Measurements from ENCODE around the gene ELMO1.

The ELMO1 gene

DNA sequence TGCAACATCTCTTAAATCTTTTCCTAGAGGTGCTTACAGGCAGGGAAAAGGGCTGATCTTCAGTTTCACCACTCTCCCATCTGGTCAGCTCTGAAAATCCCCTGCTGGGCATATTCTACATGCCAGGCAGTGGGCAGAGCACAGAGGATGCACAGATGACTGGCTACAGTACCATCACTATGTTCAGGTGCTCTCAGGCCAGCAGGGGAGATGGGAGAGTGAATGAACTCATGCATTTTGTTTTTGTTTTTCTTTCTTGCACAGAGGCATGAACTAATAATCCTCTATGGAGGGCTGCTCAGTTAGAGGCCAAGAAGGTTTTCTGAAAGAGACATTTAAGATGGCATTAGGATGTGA, 19.3 kb downstream of the ELMO1 start:
- no peak for DNase-seq

DNA sequence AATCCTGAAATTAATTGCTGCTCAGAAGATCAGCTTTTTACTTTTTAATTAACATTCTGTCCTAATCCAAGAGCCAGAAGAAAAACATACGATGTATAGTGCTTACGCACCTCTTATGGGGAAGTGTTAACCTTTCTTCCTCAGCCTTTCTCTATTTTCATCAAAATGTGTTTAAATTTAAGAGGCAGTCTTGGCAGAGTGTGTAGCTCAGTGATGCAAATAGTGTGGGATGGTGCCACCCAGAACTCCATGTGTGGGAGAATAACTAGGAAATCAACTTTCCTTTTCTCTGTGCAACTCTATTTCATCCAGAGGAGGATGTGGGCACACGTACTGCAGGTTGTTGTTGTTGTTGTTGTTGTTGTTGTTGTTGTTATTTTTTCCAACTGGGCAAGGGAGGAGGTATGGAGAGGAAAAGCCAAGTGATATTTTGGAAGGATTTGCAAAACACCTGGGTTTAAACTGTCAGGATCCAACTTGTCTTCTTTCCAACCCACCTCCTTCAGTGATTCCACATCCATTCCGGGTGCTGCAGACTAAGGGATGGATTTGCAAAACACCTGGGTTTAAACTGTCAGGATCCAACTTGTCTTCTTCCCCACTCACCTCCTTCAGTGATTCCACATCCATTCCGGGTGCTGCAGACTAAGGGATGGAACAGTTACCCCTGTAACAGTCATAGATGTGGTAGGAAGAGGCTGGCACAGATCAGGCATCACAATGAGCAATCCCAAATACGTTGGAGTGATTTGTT, 19.8 kb downstream of the ELMO1 start:
- no peak for DNase-seq

DNA sequence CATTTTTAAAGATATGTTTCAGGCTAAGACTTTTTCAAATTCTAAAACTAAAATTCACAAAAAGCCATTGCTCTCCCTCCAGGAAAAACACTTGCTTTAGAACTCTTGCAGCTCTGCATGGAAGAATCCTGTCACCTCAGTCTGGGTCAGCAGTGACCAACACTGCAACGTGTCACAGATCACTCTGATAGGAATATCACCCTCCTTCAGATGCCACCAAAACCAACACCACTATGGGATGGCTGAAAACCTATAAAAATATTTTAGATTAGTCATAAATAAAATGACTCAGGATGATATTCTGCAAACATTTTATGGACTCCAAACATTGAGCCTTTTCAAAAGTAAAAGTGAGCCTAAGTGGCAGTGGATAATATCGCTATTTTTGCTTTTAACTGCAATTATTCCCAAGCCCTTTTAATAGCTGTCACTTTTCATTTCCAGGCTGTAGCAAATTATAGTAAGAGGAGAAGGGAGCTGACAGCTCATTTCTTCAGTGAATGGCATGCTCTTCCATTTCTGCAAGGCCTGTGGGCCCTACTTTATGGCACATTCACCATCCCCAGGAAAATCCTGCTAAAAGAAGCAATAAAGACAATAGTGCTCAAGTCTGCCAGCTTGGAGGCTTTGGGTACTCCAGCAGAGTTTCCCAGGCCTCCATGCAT, 21.3 kb downstream of the ELMO1 start:
- DNase-seq = no peak

DNA sequence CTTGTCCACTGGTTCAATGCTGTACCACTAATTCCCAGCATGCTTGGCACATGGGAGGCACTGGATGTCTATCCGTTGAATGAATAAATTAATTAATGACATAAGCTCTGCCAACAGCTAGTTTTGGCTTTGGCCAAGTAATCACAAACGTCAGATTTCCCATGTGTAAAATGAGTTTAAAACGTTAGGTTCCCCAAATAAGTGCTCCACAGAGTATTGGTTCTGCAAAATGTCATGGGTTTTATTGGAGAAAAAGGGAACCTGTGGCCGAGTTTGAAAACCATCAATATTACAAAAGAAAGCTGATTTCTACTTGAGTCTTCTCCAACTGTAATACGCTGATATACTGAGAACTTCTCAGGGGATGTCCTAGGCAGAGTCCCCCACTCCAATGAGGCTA, 23.2 kb downstream of the ELMO1 start:
- no peak for DNase-seq

DNA sequence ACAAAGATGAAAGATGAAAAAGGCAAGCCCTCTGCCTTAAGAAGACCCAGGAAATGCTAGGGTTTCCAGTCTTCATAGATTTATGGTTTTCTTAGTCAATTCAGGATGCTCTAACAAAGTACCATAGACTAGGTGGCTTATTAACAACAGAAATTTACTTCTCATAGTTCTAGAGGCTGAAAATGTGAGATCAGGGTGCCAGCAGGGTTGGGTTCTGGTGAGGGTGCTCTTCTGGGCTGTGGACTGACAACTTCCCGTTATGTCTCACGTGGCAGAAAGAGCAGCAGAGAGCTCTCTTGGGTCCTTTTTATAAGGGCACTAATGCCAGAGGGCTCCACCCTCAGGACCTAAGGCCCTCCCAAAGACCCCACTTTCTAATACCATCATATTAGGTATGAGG, 23.7 kb downstream of the ELMO1 start:
- no peak for DNase-seq

DNA sequence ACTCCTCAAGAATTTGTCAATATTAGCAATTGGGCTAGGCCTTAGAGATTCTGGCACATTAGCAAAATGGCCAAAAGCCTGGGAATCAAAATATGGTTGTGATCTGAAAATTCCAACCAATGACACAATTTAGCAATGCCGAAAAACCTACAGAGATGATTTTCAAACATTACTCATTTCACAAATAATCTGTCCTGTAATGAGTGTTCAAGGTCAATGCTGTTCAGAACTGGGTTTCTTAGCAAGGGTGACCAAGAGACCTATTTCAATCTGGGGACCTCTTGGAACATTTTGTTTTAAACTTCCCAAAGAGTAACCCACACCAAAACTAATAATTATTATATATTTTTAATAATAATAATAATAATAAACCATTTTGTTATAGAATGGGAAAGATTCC, 24.1 kb downstream of the ELMO1 start:
- DNase-seq = no peak

DNA sequence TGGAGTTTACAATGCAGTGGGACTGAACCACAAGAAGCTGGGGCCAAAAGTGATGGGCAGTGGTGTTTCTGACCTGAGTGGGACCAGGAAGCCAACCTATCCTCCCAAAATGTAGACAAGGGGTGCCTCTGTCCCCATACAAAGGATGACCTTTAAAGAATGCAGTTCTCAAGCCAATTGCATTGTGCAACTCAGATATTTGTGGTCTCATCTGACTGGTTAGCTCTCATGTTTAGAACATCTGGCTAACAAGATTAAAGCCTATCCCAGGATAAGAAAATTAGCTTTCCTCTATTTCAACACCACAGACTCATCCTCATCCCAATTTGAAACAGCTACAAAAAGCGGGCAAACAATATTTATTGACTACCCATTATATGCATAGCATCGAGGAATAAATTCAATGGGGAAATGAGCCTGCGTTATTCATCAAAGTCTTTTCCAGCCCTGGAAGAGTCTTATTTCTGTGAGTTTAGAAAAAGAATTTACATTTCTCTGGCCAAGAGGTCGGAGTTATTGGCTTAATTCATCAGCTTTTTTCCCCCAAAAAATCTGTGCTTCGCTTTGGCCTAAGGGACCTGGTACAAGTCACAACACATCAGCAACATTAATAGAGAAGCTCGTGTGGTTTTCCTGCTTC, 26.7 kb downstream of the ELMO1 start:
- DNase-seq = no peak

DNA sequence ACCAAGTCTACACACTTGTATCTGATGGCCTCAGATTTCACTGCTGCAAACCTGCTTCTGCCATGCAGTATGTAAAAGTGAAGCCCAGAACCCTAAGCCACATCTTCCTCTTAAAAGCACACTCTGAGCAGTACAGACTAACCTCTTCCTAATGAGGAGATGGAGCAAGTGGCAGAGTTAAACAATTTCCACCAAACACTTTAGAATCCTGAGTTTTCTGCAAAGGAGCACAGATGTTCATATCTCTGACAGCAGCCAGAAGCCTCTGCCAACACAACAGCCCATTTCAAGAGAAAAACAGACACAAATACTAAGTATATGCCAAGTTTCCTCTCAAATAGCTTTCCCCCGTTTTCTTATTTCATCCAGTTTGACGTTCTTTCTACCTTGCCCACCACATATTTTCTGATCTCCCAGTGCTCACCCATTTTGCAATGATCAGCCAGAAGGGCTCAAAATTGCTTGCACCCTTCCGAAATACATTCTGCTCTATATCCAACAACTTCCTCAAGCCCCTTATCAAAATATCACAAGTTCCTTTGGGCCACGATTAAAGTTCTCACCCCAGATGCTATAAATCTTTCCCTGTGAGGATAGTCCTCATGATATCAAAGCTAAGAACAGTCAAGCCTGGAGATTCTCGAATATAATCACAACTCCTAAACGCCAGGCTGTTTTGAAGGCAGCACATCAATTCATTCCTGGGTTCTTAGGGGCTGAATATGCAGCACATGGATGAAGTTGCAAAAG, 27.5 kb downstream of the ELMO1 start:
- DNase-seq = no peak

DNA sequence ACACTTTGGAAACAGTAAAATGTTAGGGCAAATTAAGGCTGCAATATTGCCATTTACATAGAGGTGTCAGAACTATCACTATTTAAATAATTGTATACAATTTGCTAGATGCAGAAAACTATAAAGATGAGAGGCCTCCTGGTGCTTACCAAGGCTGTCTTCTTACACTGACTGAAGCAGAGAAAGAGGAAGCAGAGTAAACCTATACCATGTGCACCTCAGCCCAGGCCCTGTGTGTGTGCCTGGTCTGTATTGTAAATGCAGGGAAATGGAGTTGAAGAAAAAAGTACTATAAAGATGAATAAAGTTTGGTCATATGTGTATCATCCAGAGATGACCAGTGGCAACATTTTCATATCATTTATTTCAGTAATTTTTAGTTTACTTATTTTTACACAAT, 29.2 kb downstream of the ELMO1 start:
- no peak for DNase-seq

DNA sequence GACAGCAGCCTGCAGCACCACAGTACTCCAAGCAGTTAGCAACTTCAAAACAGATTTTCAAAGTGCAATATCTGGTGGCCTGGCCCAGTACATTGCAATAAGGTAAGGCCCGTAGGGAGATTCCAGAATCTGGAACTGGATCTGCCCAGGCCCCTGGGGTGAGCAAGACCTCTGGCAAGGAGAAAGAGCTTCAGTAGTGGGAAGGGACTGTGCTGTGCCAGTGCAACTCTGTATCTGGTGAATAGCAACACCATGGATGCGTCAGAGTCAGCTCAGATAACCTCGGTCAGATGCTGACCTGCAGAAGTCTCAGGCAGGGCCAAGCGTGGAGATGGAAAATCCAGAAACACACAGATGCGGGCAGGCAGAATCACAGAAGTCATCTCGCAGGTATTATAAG, 30.3 kb downstream of the ELMO1 start:
- DNase-seq = no peak

DNA sequence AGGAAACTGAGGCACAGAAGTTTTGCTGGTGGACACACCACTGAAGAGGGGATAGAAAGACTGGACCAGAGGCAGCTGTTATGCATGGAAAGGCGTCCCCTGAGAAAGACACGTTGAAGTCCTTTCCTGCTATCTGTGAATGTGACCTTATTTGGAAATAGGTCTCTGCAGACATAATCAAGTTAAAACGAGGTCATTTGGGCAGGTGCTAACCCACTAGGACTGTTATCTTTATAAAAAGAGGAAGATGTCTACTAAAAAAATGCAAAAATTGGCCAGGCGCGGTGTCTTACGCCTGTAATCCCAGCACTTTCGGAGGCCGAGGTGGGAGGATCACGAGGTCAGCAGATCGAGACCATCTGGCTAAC, 31.6 kb downstream of the ELMO1 start:
- no peak for DNase-seq

DNA sequence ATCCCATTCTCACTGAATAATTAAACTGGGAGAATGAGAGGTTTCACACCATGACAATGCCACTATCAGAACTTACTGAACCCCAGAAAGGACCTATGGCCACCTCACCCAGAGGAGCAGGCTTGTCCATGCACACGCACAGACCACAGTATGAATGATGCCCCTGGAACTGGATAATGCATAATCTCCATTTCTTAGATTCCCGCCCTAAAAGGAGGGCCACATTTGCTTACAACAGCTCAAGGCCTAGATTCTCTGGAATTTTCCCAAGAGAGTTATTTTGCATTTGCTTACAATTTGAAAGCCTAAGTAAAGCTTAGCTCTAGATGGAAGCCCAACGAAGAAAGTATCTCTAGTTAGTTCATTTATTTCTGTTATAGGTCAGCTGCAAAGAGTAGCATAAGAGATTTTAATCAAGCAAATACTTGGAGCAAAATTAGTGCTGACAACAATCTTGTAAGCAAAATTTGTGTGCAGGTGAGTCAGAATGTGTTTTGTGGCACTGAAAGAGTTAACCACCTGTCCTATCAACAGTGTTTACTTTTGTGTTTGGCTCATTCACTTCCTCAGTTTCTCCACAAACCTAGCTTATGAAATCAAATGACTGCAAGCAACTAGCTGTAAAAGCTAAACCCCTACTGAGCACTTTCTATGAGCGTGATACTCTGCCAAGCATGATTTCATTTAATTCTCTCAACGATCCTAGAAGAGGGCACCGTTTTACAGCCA, 32.1 kb downstream of the ELMO1 start:
- DNase-seq = no peak

DNA sequence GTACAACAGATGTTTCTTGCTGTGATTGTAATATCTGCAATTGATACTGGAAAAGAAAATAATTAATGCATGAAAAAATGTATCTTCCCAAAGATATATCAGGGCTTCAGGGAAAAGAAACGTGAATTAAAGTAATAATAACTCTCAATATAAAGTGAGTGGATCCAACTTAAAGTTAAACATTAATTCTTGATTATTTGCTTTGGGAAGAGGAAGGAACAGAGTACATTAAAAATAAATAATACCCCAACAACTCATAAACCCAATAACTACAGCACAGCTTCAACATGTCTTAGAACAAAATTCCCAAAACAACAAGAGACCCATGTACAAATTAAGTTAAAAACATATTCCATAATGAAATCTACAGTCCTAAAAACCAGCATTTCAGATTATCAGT, 33.0 kb downstream of the ELMO1 start:
- no peak for DNase-seq

DNA sequence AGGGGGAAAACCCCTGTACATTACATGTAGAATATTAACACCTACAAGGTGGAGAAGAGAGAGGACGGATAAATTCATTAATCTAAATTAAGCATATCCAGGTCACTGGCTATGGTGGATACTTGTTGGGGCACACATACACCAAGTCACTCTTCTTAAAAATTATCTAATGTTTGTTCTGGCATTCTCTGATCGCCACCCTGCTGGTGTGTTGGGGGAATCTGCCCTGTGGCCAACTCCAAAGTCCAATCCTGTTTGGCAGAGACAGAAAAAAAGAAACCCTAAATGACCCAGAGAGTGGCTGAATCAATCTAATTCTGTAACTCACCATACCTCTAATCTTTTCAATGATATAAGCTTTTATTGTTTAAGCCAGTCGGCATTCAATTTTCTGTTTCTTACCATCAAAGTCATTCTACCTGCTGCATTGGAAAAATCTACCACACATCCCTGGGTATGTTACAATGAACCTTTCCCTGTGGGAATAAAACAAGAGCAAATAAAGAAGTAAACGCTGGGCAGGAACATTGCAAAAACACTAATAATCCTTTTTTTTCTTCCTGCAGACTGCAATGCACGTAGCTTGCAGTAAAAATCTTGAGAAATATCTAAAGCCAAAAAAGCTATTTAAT, 34.2 kb downstream of the ELMO1 start:
- DNase-seq = no peak

DNA sequence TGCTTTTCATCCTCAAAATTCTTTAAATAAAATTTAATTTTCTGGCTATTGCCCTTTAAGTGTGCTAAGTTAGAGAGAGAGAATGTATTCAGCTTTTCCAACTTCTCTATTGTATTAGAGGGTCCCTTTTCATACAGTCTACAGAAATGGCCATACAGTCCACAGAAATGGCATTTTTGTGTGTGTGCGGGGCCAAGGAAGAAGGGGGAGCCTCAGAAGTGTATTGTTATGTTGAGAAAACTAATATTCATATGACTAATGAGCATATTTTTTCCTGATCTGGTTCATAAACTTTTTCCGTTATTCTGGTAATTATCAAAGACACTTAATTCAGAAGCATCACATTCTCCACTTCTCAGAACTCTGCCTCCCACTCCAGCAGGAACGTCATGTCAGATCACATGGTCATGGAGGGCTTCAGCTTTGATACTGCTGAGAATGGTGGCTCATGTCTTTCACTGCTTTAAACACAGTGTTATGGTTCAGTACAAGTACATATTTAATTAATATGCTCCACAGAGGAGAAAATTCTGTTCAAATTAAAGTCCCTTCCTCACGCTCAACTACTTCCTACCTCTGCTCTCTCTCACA, 37.1 kb downstream of the ELMO1 start:
- no peak for DNase-seq

DNA sequence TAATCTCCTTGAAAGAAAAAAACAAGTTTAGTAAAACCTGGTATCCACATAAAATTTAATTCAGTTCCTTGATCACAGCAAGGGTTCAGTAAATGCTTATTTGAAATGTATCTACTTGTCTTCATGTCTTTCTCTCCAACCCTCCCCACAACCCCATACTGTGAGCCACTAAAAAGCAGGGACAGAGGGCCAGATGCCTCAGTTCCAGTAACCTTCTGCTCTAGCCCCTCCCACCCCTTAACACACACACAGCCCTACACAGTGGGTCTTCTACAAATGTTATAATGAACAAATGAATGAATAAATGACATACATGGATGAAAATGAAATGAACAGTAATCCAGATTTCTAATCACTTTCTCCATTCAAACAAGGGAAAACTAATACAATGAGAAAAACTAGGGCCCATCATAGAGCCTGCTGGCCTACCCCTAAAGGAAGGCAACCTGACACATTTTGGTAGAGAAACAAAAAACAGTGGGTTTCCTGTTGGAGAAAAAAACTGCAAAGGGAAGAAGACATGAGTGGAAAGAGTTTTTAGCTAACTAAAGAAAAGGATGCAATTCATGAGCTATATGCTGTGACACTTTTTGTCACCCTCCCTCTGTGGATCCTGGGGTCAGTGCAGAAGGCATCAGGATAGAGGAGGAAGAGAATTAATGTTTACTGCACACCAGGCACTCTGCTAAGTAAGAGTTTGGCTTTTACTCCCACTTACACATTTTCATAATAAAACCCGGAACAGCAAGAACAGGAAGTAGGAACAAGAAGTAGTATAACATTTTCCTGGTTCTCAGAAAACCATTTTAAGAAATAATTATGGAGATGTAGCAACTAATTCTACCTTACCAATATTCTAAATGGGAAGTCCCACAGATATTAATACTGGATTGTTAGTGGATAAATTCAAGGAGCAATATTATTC, 38.1 kb downstream of the ELMO1 start:
- no peak for DNase-seq

DNA sequence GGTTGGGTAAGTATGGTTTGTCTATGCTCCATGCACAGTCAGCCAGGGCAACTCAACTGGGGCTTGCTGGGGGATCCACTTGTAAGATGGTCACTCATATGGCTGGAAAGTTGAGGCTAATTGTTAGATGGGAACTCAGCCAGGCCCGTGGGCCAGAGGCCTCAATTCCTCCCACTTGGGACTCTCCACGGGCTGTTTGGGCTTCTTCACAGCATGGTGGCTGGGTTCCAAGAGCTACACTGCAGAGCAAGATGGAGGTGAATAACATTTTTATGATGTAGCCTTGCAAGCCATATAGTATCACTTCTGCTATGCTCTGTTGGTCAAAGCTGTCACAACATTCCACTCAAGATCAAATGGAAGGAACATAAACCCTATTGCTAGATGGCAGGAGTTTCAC, 39.2 kb downstream of the ELMO1 start:
- no peak for DNase-seq

DNA sequence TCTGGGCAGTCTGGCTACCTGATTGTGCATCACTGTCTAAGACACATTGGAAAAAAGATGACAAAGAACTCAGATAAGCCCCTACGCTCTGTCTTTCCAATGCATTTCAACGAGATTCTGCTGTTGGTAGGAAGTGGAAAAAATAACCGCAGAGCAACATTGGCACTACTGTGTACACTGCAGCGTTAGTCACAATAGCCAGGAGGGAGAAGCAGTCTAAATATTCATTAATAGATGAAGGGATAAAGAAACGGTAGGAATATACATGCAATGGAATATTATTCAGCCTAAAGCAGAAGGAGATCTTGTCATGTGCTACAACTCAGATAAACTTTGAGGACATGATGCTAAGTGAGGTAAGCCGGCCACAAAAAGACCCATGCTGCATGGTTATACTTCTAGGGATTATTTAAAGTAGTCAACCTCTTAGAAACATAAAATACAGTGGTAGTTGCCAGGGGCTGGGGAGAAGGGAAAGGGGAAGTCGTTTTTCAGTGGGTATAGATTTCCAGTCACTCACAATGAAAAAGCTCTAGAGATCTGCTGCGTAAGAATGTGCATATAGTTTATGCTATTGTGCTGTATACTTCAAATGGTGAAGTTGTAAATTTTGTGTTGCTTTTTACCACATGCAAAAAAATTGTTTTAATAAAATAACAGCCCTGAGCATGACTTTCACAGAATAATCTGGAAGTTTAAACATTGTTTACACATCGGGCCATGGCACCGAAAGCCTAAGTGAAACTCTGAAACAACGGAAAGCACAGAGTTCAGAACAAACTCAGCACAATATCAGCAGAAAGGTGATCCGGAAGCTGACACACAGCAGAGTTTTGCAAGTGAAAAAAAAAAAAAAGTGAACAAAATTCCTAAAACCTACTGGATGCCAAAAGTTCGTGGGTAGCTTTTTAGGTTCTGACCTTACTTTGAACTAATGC, 40.1 kb downstream of the ELMO1 start:
- DNase-seq = no peak

DNA sequence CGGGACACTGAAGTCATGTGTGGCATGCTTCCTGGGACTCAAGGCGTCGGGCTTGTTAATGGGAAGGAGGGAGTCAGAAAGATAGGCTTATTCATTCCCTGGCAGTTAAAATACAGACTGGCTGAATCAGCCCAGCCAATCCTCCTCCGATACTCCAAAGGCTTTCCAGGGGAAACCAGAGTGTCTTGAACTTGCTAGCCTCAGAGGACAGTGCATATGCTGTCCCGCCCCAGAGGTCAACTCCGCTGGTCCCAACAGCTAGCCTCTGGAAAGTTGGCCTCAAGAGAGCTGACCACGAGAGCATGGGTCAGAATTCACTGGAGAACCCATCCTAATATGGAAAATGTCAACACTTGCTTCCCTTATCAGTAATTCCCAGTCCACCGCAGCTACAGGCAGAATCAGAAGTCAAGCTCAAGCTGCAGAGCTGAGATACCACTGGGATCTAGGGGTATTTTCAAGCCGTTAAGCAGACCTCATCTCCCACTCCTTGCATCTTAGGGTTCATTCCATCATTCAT, 43.0 kb downstream of the ELMO1 start:
- no peak for DNase-seq

DNA sequence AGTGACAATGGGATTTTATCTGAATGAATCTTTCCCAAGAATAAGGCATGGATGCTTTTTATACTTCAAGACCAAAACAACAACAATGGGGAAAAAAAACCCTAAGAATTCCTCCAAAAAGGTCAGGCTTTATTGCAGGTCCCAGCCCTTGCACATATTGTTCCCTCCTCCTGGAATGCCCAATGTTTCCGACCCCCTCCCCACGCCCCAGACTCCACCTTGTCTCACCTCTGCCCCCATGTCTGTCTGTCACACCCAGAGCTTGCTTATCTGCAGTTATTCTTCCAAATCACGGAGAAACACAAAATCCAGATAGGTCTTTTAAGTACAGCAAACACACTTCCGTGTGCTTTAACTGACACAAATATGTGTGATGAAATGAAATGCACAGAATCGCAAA, 43.5 kb downstream of the ELMO1 start:
- DNase-seq = no peak

Data from NCI-H2081 treated with DMSO at 0.1 percent for 48 hours (cell line).